ENCODE data around the gene KPNA3. TPM values are rescaled to one million over a fixed set of nuclear protein-coding genes. Genes with fewer than 3 reads are reported as not detected.

KPNA3 gene
- total RNA-seq, 1 donor, result 46.6 TPM

DNA sequence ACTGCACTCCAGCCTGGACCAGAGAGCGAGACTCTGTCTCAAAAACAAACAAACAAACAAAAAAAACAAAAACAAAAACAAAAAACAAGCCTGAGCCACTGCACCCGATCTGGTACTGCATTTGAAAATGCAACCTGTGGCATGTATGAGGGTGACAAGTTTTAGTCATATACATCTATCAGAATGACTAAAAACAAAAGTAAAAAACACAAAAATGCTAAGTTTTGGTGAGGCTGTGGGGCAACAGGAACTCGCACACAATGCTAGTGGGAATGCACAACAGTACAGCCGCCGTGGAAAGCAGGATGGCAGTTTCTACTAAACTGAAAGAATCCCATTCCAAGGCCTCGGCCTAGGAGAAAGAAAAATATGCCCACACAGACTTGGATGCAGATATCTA, 109.0 kb downstream of the KPNA3 start:
- TF ChIP-seq, protein P1, sequence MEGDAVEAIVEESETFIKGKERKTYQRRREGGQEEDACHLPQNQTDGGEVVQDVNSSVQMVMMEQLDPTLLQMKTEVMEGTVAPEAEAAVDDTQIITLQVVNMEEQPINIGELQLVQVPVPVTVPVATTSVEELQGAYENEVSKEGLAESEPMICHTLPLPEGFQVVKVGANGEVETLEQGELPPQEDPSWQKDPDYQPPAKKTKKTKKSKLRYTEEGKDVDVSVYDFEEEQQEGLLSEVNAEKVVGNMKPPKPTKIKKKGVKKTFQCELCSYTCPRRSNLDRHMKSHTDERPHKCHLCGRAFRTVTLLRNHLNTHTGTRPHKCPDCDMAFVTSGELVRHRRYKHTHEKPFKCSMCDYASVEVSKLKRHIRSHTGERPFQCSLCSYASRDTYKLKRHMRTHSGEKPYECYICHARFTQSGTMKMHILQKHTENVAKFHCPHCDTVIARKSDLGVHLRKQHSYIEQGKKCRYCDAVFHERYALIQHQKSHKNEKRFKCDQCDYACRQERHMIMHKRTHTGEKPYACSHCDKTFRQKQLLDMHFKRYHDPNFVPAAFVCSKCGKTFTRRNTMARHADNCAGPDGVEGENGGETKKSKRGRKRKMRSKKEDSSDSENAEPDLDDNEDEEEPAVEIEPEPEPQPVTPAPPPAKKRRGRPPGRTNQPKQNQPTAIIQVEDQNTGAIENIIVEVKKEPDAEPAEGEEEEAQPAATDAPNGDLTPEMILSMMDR (IDR thresholded peaks at IDR 0.05; ENCODE audit: insufficient read depth, low read length), result no peak
- H3K4me3 ChIP-seq (ENCODE audit: low read depth, low read length), result no peak overlapping the region
- no peak for DNase-seq (ENCODE audit: low read depth)

- DNase-seq (ENCODE audit: low read depth), result no peak
- H3K4me3 ChIP-seq (ENCODE audit: low read depth, low read length), result no peak overlapping the region
- TF ChIP-seq, protein P1 (IDR thresholded peaks at IDR 0.05; ENCODE audit: insufficient read depth, low read length), result no peak
Observed at GRCh38 chr13:49681842-49682435, 110.5 kb downstream of the KPNA3 start.

DNA sequence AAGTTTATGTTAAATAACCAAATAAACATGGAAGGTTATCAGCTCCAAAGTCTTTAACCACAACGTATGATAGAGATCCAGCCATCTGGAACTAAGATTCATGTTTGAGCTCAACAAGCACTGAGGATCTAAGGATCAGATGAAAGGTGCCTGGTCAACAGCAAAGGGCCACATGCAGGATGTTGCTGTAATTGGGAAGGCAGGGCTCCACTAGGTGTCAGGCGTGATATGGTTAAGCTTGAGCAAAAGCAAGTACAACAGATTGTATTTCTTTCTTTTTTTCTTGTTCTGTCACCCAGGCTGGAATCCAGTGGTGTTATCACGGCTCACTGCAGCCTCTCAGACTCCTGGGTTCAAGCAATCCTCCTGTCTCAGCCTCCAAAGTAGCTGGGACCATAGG, 113.2 kb downstream of the KPNA3 start:
- H3K4me3 ChIP-seq (ENCODE audit: low read depth, low read length), result no peak overlapping the region
- TF ChIP-seq, protein P1 (IDR thresholded peaks at IDR 0.05; ENCODE audit: insufficient read depth, low read length), result peak; percentile 23
- peak; percentile 31 for DNase-seq (ENCODE audit: low read depth)

GRCh38 chr13:49678191-49678914, 114.1 kb downstream of the KPNA3 start:
- DNase-seq (ENCODE audit: low read depth), result no peak
- TF ChIP-seq, protein P1 (IDR thresholded peaks at IDR 0.05; ENCODE audit: insufficient read depth, low read length), result no peak
- no peak overlapping the region for H3K4me3 ChIP-seq (ENCODE audit: low read depth, low read length)

GRCh38 chr13:49676581-49677298, 115.7 kb downstream of the KPNA3 start:
- DNase-seq (ENCODE audit: low read depth), result no peak
- no peak overlapping the region for H3K4me3 ChIP-seq (ENCODE audit: low read depth, low read length)
- TF ChIP-seq, protein P1 (IDR thresholded peaks at IDR 0.05; ENCODE audit: insufficient read depth, low read length), result no peak

GRCh38 chr13:49670828-49671227, 121.7 kb downstream of the KPNA3 start:
- H3K4me3 ChIP-seq (ENCODE audit: low read depth, low read length), result no peak overlapping the region
- TF ChIP-seq, protein P1 (IDR thresholded peaks at IDR 0.05; ENCODE audit: insufficient read depth, low read length), result no peak
- no peak for DNase-seq (ENCODE audit: low read depth)

Measured in fibroblast of the aortic adventitia (primary cell).